HEK293 (cell line): ENCODE results near the gene FHIT.

ENCODE experiments used
- CTCF ChIP-seq: fragments of 450-650 bp; formaldehyde crosslinking; IDR thresholded peaks from 2 replicates; pipeline ENCODE4 v1.5.1; 2016; ENCODE audit warnings: missing biosample characterization, missing genetic modification characterization
- KLF17 ChIP-seq: fragments of 450-650 bp; formaldehyde crosslinking; IDR thresholded peaks from 2 replicates; pipeline ENCODE4 v1.5.1; 2016; ENCODE audit warnings: missing biosample characterization, missing genetic modification characterization
- PATZ1 ChIP-seq: fragments of 450-650 bp; formaldehyde crosslinking; IDR thresholded peaks from 2 replicates; pipeline ENCODE4 v1.5.1; 2016; ENCODE audit warnings: missing biosample characterization, missing genetic modification characterization
- ZEB2 ChIP-seq: fragments of 450-650 bp; formaldehyde crosslinking; IDR thresholded peaks from 2 replicates; pipeline ENCODE4 v1.5.1; 2016; ENCODE audit warnings: missing biosample characterization, missing genetic modification characterization
- ZNF132 ChIP-seq: fragments of 450-650 bp; formaldehyde crosslinking; IDR thresholded peaks from 2 replicates; pipeline ENCODE4 v1.5.1; 2017; ENCODE audit warnings: missing biosample characterization, missing genetic modification characterization, borderline replicate concordance
- ZNF140 ChIP-seq: fragments of 450-650 bp; formaldehyde crosslinking; IDR thresholded peaks from 2 replicates; pipeline ENCODE4 v1.5.1; 2016; ENCODE audit warnings: missing biosample characterization, missing genetic modification characterization
- ZSCAN23 ChIP-seq: fragments of 450-650 bp; formaldehyde crosslinking; IDR thresholded peaks from 2 replicates; pipeline ENCODE4 v1.5.1; 2016; ENCODE audit warnings: missing biosample characterization, missing genetic modification characterization
- ZXDB ChIP-seq: fragments of 450-650 bp; formaldehyde crosslinking; IDR thresholded peaks from 2 replicates; pipeline ENCODE4 v1.5.1; 2016; ENCODE audit warnings: missing biosample characterization, missing genetic modification characterization

GRCh38 chr3:59996056-59996455 is 1255.2 kb downstream of the FHIT start:
- TF ChIP-seq ZNF132: no peak
- no peak for TF ChIP-seq ZEB2 (tag by site-specific recombination)
- no peak for TF ChIP-seq PATZ1 (tag by site-specific recombination)
- no peak for TF ChIP-seq CTCF (tag by site-specific recombination)
- no peak for TF ChIP-seq ZSCAN23 (tag by site-specific recombination)
- no peak for TF ChIP-seq ZNF140
- TF ChIP-seq KLF17: no peak
- TF ChIP-seq ZXDB (tag by site-specific recombination): no peak
